Right lobe of liver (tissue), 6 donors: Measurements from ENCODE around the gene C17orf113. TPM values are rescaled to one million over a fixed set of nuclear protein-coding genes. Genes with fewer than 3 reads are reported as not detected.

Experiments
- ATAC-seq, 4 donors: fragments of 200-7000 bp; cut with Tn5 transposase; one replicate each; pipeline ENCODE4 v1.9.1; 2020; ENCODE audit warnings: mild to moderate bottlenecking in 4 of 4, moderate library complexity in 4 of 4
- DNase-seq, 3 donors: peaks; one replicate each; pipeline ENCODE4 v3.0.0-alpha.2; 2020
- H3K27ac ChIP-seq, 3 donors: fragments of 200-600 bp; one replicate each; pipeline ENCODE4 v1.8.0; 2022
- H3K27me3 ChIP-seq, 2 donors: fragments of 200-600 bp; one replicate each; pipeline ENCODE4 v1.8.0; 2022
- H3K36me3 ChIP-seq, 4 donors: fragments of 200-600 bp; sonication (generic) in 1 of 4; one replicate each; pipeline versions ENCODE4 v1.5.1 to v1.8.0; 2017 to 2022; ENCODE audit warnings: control low read depth in 1 of 4
- H3K4me1 ChIP-seq, 4 donors: fragments of 200-600 bp; sonication (generic) in 1 of 4; one replicate each; pipeline versions ENCODE4 v1.5.1 to v1.8.0; 2017 to 2022; ENCODE audit warnings: control low read depth in 1 of 4
- H3K4me3 ChIP-seq, 3 donors: fragments of 200-600 bp; one replicate each; pipeline ENCODE4 v1.8.0; 2022
- H3K9me3 ChIP-seq, 4 donors: fragments of 200-600 bp; sonication (generic) in 1 of 4; one replicate each; pipeline versions ENCODE4 v1.5.1 to v1.8.0; 2017 to 2022; ENCODE audit warnings: control low read depth in 1 of 4
- CTCF ChIP-seq, 4 donors: fragments of 200-600 bp in 3 of 4; fragments of 450-650 bp in 1 of 4; IDR thresholded peaks; one replicate each; pipeline versions ENCODE4 v1.5.1 to v1.8.0; 2016 to 2022; ENCODE audit warnings: antibody characterized with exemption in 4 of 4, mild to moderate bottlenecking in 2 of 4
- POLR2A ChIP-seq: fragments of 450-650 bp; IDR thresholded peaks from one replicate; pipeline ENCODE4 v1.6.1; 2017; ENCODE audit warnings: antibody characterized with exemption, mild to moderate bottlenecking
- WGBS: methylation state at CpG from one replicate; pipeline ENCODE4 v1.1.6; 2018; ENCODE audit warnings: low coverage, low lambda C conversion rate; ENCODE audit not compliant: insufficient coverage; ENCODE audit errors: missing lambda C conversion rate; 5-methylcytosine and 5-hydroxymethylcytosine counted together
- intact Hi-C, 2 donors: fragments of 100-400 bp; cut with DNase I; formaldehyde crosslinking; loops; one replicate each; pipeline versions ENCODE4 v1.11.2 to v1.14.1; 2022
- total RNA-seq, 6 experiments: library from RNA; depleted of rRNA in 2 of 6; stranded (reverse); fragments of >200 nt in 2 of 6; fragmentation: NEBNext Ultra II Directional in 3 of 6; extraction: Animal tissue kit (Norgen Biotek cat#: 25700) in 3 of 6; gene quantifications; one replicate each; pipeline versions ENCODE4 v1.1.0 to v1.2.4, GENCODE V29; 2016 to 2023
- donor health status: DM: no; HTN: yes; CAD: no.
- donor health status: DM: no; HTN: no; CAD: no.
- donor health status: DM: no; HTN: no; CAD: no.
- donor health status: DM: no; HTN: yes; CAD: no.
- donor health status: DM: no; HTN: yes; CAD: no.

Gene C17orf113
- total RNA-seq, 6 experiments from 2014 or later, result 0.06 to 0.42 (median 0.12) TPM

- intact Hi-C loops, result no loop called here
- Histone ChIP-seq H3K4me1 (no peaks in the 10 kb centered on the region), H3K4me3 (no peak overlapping the region), H3K9me3 (no peaks in the 10 kb centered on the region), H3K27me3 (no peaks in the 10 kb centered on the region), H3K36me3 (no peaks in the 10 kb centered on the region), H3K27ac (no peak overlapping the region)
- WGBS, result 72% methylated on average over 3 of the region's 4 CpGs
- DNase-seq (no peak), ATAC-seq (no peak)
- TF ChIP-seq CTCF (IDR thresholded peaks at IDR 0.05), result no peak
- no peak for TF ChIP-seq POLR2A
Measured at GRCh38 chr17:42059815-42060214, 9.4 kb upstream of the C17orf113 start.

GRCh38 chr17:42058063-42058462, 7.7 kb upstream of the C17orf113 start:
- H3K4me3 ChIP-seq, result no peak overlapping the region
- DNase-seq (no peak), ATAC-seq (no peak)
- no peak overlapping the region for H3K27ac ChIP-seq
- no peaks in the 10 kb centered on the region for H3K9me3 ChIP-seq
- no peaks in the 10 kb centered on the region for H3K36me3 ChIP-seq
- intact Hi-C loops, result no loop called here
- WGBS, result no CpG with 5 or more reads among the region's 7 CpGs
- H3K4me1 ChIP-seq, result no peaks in the 10 kb centered on the region
- H3K27me3 ChIP-seq, result no peaks in the 10 kb centered on the region
- TF ChIP-seq POLR2A (no peak), CTCF (IDR thresholded peaks at IDR 0.05) (no peak)

GRCh38 chr17:42056635-42057034, 6.2 kb upstream of the C17orf113 start:
- ATAC-seq (no peak), DNase-seq (no peak)
- 78% methylated on average over 3 of the region's 3 CpGs for WGBS
- intact Hi-C loops, result no loop called here
- no peak overlapping the region for H3K4me3 ChIP-seq
- H3K4me1 ChIP-seq, result no peaks in the 10 kb centered on the region
- H3K27ac ChIP-seq, result no peak overlapping the region
- no peaks in the 10 kb centered on the region for H3K9me3 ChIP-seq
- H3K36me3 ChIP-seq, result no peaks in the 10 kb centered on the region
- no peaks in the 10 kb centered on the region for H3K27me3 ChIP-seq
- TF ChIP-seq POLR2A, result no peak
- TF ChIP-seq CTCF (IDR thresholded peaks at IDR 0.05), result no peak

- Histone ChIP-seq H3K27ac (no peak overlapping the region), H3K4me3 (no peak overlapping the region), H3K4me1 (no peaks in the 10 kb centered on the region), H3K27me3 (no peaks in the 10 kb centered on the region), H3K9me3 (no peaks in the 10 kb centered on the region), H3K36me3 (no peaks in the 10 kb centered on the region)
- intact Hi-C loops, result no loop called here
- WGBS, result 22% methylated on average over 4 of the region's 6 CpGs
- no peak for DNase-seq
- TF ChIP-seq CTCF (IDR thresholded peaks at IDR 0.05) (no peak), POLR2A (no peak)
- no peak for ATAC-seq
Measured at GRCh38 chr17:42055496-42055895, 5.1 kb upstream of the C17orf113 start.

- WGBS, result 29% methylated on average over 3 of the region's 3 CpGs
- intact Hi-C loops, result no loop called here
- H3K27ac ChIP-seq, result no peak overlapping the region
- no peaks in the 10 kb centered on the region for H3K36me3 ChIP-seq
- no peaks in the 10 kb centered on the region for H3K27me3 ChIP-seq
- no peak overlapping the region for H3K4me3 ChIP-seq
- ATAC-seq, result no peak
- no peak for DNase-seq
- H3K4me1 ChIP-seq, result peaks cover 0 to 2% (median 0%) of the 10 kb centered on the region in 4 donors
- no peaks in the 10 kb centered on the region for H3K9me3 ChIP-seq
- TF ChIP-seq CTCF (IDR thresholded peaks at IDR 0.05) (no peak), POLR2A (no peak)
Measured at GRCh38 chr17:42055027-42055426, 4.6 kb upstream of the C17orf113 start.
